ENCODE results near the gene SCRG1.
A peak's percentile ranks its signal among the peaks of the same experiment; 100 is the strongest.

SCRG1 gene

DNA sequence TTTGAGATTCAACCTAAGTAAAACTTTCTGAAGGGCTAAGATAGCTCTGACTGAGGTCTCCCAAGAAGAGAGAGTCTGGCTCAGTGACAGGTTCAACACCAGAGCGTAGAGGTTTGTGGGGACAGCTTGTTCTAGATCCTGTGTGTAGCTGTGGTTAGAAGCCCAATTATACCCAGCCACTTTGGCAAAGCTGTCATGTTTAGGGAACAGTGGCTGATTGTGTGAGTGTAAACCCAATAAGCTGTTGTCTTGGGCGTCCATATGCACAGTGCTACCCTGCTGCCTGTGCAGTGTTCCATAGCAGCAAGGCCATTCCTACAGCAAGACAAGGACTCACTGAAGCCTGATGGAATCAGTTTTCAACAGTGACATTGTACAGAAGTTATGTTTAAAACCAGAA, 11.2 kb upstream of the SCRG1 start:
- DNase-seq: no peak

- no peak for DNase-seq
Measured at GRCh38 chr4:173405840-173406606, 7.1 kb upstream of the SCRG1 start.

DNA sequence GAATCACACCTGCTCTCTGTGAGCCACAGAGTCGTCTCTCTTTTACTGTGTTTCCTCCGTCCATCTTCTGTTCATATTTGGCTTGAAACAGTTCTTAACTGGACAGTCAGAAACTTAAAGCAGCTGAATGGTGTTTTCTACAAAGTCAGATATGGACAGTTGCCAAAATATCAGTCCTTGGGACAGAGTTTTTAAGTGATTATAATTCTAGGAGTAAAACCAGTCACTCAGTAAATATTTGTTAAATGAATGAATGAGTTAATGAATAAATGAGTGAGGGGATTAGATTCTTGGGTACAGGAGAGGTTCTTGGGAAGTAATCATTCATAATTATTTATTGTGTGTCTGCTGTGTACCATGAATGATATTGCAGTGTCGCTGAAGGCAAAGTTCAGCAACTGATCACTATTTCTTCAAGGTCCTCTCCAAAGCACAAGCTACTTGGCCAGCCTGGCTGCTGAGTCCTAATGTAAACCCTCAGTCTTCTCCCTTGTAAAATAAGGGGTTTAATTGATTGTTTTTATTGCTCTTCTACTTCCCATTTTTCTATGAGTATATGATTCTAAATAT, 5.5 kb upstream of the SCRG1 start:
- no peak for DNase-seq

DNA sequence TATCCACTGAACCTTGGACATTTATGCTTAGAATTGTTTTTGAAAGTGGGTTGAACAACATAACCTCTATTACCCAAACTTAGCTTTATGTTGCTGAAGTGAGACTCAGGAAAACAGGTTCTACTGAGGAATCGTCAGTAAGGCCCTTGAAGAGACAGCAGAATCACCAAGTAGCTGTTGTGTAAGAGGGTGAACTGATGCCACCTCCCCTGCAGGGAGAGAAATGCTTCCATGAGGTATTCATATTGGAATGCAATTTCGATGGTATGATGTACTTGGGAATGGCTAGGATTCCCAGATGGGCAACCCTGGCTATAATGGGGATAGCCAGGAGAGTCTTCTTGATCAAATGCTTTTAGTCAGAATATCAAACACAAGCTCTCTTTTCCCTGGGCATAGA, 4.1 kb upstream of the SCRG1 start:
- DNase-seq: no peak

- no peak for DNase-seq
Measured at GRCh38 chr4:173401063-173401462, 2.1 kb upstream of the SCRG1 start.

GRCh38 chr4:173398220-173398619, 696 bp downstream of the SCRG1 start:
- no peak for DNase-seq

- no peak for DNase-seq
Measured at GRCh38 chr4:173397604-173398003, 1.3 kb downstream of the SCRG1 start.

DNA sequence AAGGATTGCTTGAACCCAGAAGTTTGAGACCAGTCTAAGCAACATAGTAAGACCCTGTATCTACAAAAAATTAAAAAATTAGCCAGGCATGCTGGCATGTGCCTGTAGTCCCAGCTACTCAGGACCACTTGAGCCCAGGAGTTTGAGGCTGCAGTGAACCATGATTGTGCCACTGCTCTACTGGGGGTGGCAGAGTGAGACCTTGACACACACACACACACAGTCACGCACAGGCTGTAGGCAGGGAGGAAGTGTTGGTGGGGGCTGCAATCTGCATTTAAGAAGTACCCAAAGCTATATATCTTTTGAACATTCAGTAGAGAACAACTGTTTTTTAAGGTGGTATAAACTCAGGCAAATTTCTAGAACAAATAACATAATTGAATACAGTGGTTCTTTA, 7.2 kb downstream of the SCRG1 start:
- DNase-seq: no peak

DNA sequence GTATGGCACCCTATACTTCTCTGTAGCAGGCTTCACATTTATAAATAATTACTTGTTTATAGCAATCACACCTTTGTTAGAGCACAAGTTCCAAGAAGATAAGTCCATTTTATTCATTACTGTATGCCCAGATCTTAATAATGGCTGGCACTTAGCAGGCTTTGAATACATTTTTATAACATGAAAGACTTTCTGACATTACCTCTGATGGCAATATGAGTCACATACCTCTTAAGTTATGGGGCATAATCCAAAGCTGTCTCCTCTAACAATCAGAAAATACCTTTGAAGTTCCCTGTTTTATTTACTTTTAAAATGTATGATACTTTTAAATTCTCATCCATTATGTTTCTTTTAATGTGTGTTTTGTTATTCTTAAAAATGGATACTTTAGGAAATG, 12.2 kb downstream of the SCRG1 start:
- no peak for DNase-seq

DNA sequence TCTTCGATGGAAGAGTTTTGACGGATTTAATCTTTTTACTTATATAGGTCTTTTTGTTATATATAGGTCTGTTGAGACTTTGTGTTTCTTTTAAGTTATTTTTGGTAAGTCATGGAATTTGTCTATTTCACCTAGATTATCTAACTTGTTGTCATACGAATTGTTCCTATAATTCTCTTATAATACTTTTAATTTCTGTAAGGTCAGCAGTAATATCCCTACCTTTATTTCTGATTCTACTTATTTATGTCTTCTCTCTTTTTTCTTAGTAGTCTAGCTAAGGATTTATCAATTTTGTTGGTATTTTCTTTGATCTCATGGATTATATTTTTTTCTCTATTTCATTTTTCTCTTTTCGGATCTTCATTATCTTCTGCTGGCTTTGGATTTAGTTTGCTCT, 16.6 kb downstream of the SCRG1 start:
- no peak for DNase-seq

GRCh38 chr4:173381610-173382009, 17.3 kb downstream of the SCRG1 start:
- no peak for DNase-seq

DNA sequence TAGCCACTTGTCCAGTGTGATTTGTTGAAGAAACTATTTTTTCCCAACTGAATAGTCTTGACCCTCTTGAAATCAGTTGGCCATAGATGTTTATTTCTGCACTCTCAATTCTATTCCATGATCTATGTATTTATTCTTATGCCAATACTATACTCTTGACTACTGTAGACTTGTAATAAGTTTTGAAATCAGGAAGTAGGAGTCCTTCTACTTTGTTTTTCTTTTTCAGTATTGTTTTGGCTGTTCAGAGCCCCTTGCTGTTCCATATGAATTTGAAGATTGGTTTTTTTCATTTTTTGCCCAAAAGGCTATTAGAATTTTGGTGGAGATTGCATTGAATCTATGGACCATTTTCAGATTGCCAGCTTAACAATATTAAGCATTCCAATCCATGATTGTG, 17.9 kb downstream of the SCRG1 start:
- DNase-seq: no peak

- DNase-seq: no peak
Measured at GRCh38 chr4:173379929-173380328, 19.0 kb downstream of the SCRG1 start.

DNA sequence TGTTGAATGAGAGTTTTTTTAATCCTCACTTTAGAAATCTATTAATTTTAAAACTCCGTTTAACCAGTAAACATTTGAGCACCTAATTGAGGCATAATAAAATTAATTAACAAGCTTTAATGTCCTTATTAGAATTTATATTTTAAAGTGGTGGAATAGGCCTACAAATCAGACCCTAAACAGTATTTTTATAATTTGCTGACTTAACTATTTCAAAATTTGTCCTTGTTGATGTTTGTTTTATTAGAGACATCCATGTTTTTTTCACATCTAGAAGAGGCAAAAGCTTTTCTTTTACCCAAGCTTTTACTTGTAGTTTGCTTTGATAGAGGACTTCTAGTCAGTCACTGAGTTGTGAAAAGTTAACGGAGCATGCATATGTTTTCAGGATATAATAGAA, 24.3 kb downstream of the SCRG1 start:
- DNase-seq: no peak

GRCh38 chr4:173371292-173372192, 27.4 kb downstream of the SCRG1 start:
- DNase-seq: peak; percentile 47

GRCh38 chr4:173370477-173371291, 28.2 kb downstream of the SCRG1 start, which contains the start of gene SAP30:
TSS of gene SAP30 (plus strand) at chr4:173370954. CDS start at chr4:173371183, 229 bp downstream.
- peak; percentile 96 for DNase-seq

- peak; percentile 68 for DNase-seq
Measured at GRCh38 chr4:173370130-173370476, 28.8 kb downstream of the SCRG1 start.

DNA sequence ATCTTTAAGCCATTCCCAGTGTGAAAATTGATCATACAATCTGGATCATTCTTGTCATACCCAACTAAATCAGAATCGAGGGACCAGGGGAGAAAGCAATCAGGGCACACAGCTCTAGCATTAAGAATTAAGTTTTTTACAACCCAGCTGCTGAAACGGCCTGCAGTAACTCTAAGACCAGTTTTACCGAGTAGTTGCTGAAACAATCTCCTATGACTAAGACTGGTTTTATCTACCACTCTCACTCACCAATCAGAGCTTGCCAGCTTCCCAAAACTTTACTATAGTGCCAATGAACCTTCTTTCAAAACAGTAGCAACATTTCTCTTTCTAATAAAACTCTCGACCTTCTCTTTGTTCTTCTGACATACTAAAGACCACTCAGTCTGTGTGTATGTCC, 31.0 kb downstream of the SCRG1 start:
- no peak for DNase-seq

DNA sequence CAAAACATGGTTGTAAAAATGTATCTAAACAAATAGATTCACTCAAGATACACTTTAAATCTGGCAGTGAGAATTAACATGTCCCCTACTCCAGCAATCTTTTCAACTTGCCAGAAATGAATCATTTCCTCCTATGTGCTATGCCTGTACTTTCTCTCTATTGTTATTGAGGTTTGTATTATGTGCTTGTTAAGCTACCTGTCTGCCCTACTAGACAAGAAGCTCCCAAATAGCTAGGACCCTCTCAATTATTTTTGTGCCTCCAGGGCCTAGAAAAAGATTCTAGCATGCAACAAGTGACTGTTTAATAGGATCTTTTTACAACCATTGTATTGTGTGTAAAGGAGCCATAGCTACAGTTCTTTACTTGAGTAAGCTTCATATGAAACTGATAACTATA, 31.6 kb downstream of the SCRG1 start:
- DNase-seq: no peak

GRCh38 chr4:173365359-173365996, 33.4 kb downstream of the SCRG1 start:
- DNase-seq: no peak

GRCh38 chr4:173362666-173363065, 36.2 kb downstream of the SCRG1 start:
- DNase-seq: no peak

DNA sequence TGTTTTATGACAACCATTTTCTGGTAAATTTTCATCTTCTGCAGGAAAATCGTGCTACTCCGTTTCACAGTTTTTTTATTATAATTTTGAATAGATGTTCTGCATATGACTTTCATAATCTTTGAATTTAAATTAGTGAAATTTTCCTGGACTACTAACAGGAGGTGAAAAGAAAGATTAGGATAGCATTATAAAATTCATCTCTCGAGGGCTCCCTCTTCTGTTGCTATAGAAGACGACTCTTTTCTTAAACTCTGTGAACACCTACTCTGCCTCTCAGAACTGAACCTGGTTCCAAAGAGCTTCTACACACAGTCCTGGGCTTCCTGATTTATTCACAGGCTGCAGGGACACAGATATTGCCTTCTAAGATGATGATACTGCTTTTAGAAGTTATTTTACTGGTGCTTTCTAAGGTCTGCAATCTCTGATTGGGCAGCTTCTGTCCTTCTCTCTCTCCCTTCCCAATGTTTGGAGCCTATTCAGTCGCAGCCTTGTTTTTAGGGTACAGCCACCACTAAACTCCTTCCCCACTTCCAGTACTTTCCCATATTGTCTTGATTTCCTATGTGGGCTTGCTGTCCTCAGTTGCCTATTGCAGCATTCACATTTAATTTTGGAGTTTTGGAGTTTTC, 38.2 kb downstream of the SCRG1 start:
- DNase-seq: no peak

Data from activated naive CD4-positive, alpha-beta T cell treated with Interleukin-2 at 50 U/mL for 16 hours (primary cell).